C4-2B (cell line): ENCODE data around the gene RUSF1.

Experiments
- H3K27ac ChIP-seq: fragments of 450-650 bp; 2 replicates; pipeline ENCODE4 v1.5.1; 2017
- CTCF ChIP-seq: fragments of 450-650 bp; conservative IDR thresholded peaks from 2 replicates; pipeline ENCODE4 v1.5.1; 2017; ENCODE audit warnings: mild to moderate bottlenecking
- ZFX ChIP-seq: fragments of 450-650 bp; IDR thresholded peaks from 2 replicates; pipeline ENCODE4 v1.6.1; 2017

The RUSF1 gene

GRCh38 chr16:31483081-31483480, 25.1 kb downstream of the RUSF1 start, which contains the start of gene SLC5A2:
Gene SLC5A2 (plus strand): TSS chr16:31483123. CDS start chr16:31483137, 14 bp downstream.
- H3K27ac ChIP-seq: no peak within 1 kb of the TSS
- TF ChIP-seq CTCF: no peak
- TF ChIP-seq ZFX: no peak

- TF ChIP-seq ZFX: no peak
- no peak for TF ChIP-seq CTCF
These were observed 27.2 kb downstream of the RUSF1 start for GRCh38 chr16:31480851-31481536.

GRCh38 chr16:31479751-31480150, 28.4 kb downstream of the RUSF1 start:
- no peak overlapping the region for H3K27ac ChIP-seq
- TF ChIP-seq ZFX (no peak), CTCF (no peak)

More at GRCh38 chr16:31480851-31481536, 27.2 kb downstream of the RUSF1 start:
- H3K27ac ChIP-seq: no peak overlapping the region

GRCh38 chr16:31478956-31479355, 29.2 kb downstream of the RUSF1 start:
- no peak overlapping the region for H3K27ac ChIP-seq
- no peak for TF ChIP-seq ZFX
- TF ChIP-seq CTCF: no peak

GRCh38 chr16:31477220-31478216, 30.7 kb downstream of the RUSF1 start:
- peak overlapping the region; percentile 70 for H3K27ac ChIP-seq
- no peak for TF ChIP-seq ZFX
- TF ChIP-seq CTCF: peak; percentile 75

GRCh38 chr16:31476303-31477219, 31.6 kb downstream of the RUSF1 start:
- peak overlapping the region; percentile 70 for H3K27ac ChIP-seq
- TF ChIP-seq ZFX (no peak), CTCF (no peak)
